GM13976 (cell line): ENCODE measurements around the gene MAP7D2.

ENCODE experiments used
- DNase-seq: peaks from one replicate; pipeline ENCODE4 v3.0.0; 2012; ENCODE audit warnings: low spot score
- in situ Hi-C: fragments of 300-500 bp; cut with MboI; formaldehyde crosslinking; loops from one replicate; pipeline ENCODE4 v1.12.0; 2022; ENCODE audit warnings: low sequenced_read_pairs, mixed read lengths, inconsistent platforms; ENCODE audit not compliant: unreplicated experiment
- TF ChIP-seq, protein P1 (sequence below): IDR thresholded peaks from 2 replicates; pipeline ENCODE4 v1.5.1; 2012; ENCODE audit warnings: borderline replicate concordance, mild to moderate bottlenecking; ENCODE audit not compliant: insufficient read depth; ENCODE audit errors: extremely low read depth, missing control alignments, control extremely low read depth

MAP7D2 gene

DNA sequence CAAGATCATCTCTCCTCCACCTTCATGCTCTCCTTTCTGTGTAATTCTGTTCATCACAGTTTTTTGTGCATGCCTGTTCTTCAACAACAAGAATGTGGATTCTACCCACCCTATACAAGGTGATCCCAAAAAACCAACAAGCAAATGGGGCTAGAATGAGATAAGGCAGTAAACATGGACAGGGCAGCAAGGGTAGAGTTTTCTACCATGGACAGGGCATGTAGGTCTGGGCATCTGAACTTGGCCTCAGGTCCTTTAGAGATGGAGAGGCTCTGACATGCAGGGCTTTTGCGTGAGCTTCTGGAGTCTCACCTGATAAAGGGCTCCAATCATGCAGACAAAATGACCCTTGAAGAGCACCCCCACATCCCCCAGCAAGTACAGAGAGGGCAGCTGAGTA lies 36.4 kb downstream of the MAP7D2 start:
- in situ Hi-C loops, result no loop called here
- DNase-seq, result no peak
- TF ChIP-seq, protein P1, sequence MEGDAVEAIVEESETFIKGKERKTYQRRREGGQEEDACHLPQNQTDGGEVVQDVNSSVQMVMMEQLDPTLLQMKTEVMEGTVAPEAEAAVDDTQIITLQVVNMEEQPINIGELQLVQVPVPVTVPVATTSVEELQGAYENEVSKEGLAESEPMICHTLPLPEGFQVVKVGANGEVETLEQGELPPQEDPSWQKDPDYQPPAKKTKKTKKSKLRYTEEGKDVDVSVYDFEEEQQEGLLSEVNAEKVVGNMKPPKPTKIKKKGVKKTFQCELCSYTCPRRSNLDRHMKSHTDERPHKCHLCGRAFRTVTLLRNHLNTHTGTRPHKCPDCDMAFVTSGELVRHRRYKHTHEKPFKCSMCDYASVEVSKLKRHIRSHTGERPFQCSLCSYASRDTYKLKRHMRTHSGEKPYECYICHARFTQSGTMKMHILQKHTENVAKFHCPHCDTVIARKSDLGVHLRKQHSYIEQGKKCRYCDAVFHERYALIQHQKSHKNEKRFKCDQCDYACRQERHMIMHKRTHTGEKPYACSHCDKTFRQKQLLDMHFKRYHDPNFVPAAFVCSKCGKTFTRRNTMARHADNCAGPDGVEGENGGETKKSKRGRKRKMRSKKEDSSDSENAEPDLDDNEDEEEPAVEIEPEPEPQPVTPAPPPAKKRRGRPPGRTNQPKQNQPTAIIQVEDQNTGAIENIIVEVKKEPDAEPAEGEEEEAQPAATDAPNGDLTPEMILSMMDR, result no peak

DNA sequence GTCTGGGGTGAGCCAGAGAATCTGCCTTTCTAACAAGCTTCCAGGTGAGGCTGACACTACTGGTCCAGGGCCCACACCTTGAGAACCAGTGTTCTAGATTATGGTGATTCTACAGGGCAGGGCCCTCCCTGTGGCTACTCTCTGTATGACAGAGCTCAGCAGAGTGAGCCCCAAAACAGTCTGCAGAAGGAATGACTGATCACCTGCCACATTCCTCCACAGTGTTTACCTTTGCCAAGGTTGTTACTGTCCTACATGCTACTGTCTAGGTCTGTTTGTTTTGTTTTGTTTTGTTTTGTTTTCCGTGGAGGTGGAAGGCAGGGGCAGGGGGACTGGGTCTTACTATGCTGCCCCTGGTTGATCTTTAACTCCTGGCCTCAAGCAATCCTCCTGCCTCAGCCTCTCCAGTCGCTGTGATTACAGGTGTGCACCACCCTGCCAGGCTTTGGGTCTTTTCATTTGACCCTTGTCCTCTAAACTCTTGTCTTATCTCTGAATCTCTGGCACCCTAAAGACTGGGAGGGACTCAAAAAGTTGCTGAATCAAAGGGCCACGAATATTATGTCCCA lies 45.1 kb downstream of the MAP7D2 start:
- no peak for DNase-seq
- TF ChIP-seq, protein P1, result no peak
- in situ Hi-C loops, result loop anchor here (25.0 kb wide), 2 partner anchors 159 to 684 kb away; no protein-coding TSS in a partner anchor

DNA sequence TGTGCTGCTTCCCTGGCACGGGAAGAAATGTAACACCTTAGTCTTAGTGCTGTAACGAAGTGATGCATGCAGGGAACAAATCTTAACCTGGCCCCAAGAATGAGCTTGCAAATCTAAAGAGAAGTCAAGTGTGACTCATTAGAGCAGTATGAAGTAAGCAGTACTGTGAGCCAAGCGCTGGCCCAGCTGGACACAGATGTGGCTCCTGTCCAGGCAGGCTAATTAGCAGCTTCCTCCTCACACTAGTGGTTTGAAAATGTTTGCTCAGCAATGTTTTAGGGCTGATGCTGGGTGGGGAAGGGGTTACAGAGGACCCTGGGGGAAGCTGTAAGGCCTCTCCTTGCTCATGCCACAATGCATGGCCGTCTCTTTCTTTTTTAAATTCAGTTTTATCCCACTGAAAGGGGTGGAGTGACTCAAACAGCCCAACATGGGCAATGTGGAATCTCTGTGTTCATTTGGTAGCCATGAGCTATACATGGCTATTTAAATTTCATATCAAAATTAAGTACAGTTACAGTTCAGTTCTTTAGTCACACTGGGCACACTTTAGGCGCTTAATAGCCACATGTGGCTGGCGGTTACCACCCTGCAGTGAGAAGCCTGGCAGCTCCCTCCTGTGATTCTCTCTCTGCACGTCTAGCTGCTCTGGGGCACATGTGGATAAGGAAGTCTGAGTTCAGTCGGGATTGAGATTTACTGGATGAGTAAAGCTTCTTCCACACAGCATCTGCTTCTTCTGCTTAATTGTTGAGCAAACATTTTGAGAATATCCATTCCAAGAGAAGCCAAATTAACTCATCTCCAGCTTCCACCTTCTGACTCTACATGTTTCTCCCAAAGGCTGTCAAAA lies 48.8 kb downstream of the MAP7D2 start:
- in situ Hi-C loops, result loop anchor here (25.0 kb wide), 2 partner anchors 156 to 681 kb away; no protein-coding TSS in a partner anchor
- TF ChIP-seq, protein P1, result no peak
- no peak for DNase-seq

DNA sequence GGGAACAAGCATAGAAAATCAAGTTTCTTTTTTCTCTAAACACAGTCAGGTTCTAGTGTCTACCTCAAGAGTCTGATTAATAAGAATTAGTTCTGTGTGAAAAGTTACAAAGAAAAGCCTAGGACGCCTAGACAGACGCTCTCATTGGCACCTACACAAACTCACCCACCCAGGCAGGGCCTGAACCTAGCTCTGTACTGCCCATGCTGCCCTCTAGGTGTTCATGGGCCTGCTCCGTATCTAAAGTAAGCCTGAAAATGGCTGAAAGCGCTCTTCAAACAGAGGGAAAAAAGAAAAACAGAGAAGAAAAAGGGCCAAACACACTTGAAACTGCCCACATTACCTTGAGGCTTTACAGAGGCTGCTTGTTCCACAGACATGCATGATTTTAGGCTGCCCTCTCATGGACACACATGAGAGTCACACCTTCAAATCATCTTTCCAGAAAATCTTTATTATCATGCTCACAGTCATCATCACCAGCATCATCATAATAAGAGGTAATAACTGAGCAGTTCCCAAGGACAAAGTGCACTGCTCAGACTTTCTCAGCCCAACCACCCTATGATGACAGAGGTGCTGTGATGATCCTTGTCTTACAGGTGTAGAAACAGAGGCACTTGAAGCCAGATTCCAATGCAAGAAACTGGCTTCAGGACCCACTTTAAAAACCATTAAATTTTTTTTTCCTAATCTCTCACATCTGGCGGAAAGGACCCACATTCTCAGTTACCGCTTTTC lies 49.6 kb downstream of the MAP7D2 start:
- in situ Hi-C loops, result loop anchor here (25.0 kb wide), 2 partner anchors 155 to 680 kb away; no protein-coding TSS in a partner anchor
- TF ChIP-seq, protein P1, result peak; percentile 39
- DNase-seq, result peak; percentile 62

DNA sequence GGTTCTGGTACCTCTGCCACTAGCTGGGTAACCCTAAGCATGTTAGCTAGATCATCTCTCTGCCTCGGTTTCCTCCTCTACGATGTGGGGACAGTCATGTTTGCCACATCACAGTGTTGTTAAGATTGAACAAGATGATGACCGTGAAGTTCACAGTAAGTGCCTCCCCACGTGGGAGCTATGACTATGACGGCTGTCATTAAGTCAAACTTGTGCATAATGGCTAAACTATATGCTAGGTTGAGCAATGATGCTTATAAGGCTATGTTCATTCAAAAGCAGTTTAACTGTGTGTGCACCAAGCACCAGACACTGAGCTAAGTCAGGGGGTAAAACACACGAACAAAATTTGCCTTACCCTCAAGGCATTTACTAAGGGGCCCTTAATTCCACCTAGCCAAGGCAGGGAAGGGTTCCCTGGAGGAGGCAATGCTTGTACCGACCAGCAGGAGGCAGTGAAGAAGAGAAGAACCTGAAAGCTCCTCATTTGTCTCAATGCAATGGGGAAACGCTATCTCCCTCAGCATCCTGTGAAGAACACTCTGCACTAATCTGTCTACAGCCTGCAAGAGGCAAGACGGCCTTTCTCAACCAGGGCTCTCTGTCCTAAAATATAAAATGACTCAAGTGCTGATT lies 52.9 kb downstream of the MAP7D2 start:
- no peak for DNase-seq
- TF ChIP-seq, protein P1, result no peak
- in situ Hi-C loops, result loop anchor here (25.0 kb wide), 2 partner anchors 152 to 677 kb away; no protein-coding TSS in a partner anchor

DNA sequence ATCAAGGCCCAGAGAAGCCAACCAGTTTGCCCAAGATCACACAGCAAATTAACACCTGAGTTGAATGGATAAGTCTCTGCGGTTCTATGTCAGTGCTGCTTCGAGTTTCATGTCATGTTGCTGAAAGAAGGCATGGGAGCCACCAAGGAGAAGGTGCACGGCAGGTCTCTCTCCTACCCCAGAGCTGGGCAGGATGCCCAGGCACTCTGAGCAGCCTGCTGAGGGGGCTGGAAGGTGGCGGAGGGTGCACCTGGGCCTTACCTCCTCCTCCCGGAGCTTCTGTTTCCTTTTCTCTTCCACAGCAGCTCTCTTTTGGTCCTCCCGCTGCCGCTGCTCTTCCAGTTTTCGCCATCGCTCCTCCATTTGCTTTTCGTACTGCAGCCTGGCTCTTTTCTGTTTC lies 53.6 kb downstream of the MAP7D2 start:
- TF ChIP-seq, protein P1, result no peak
- in situ Hi-C loops, result loop anchor here (25.0 kb wide), 2 partner anchors 151 to 676 kb away; no protein-coding TSS in a partner anchor
- DNase-seq, result no peak
